Activated CD4-positive, CD25-positive, alpha-beta regulatory T cell treated with anti-CD3 and anti-CD28 coated beads, Interleukin-2, amount 50 U/mL, for 72 hours (primary cell): Measurements from ENCODE around the gene ERCC4.

Experiments used
- DNase-seq: peaks from one replicate; pipeline ENCODE4 v3.0.0; 2021

Gene ERCC4

DNA sequence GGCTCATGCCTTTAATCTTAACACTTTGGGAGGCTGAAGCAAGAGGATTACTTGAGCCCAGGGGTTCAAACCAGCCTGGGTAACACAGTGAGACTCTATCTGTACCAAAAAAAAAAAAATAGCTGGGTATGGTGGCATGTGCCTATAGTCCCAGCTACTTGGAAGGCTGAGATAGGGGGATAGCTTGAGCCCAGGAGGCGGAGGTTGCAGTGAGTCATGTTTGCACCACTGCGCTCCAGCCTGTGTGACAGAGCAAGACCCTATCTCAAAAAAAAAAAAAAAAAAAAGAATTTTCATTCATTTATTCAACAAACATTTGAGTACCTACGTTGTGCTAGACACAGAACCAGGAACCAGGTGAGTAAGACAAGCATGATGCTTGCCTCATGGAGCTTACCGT, 77.6 kb downstream of the ERCC4 start:
- DNase-seq = no peak

DNA sequence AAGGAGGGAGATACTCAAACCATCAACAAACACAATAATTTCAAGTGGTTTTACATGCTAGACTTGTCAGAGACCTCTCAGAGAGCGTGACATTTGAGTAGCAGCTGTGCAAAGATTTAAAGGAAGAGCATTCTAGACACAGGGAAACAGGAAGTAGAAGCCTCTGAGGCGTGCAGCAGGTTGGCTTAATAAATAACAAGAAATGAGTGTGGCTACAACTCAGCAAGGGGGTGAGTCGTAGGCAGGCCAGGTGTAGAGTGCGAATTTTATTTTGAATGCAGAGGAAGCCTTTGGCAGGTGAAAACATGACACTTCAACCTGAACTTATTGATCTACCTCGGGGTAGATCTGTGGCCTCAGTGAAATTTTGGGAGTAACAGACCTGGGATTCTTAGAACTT, 78.0 kb downstream of the ERCC4 start:
- DNase-seq = no peak

DNA sequence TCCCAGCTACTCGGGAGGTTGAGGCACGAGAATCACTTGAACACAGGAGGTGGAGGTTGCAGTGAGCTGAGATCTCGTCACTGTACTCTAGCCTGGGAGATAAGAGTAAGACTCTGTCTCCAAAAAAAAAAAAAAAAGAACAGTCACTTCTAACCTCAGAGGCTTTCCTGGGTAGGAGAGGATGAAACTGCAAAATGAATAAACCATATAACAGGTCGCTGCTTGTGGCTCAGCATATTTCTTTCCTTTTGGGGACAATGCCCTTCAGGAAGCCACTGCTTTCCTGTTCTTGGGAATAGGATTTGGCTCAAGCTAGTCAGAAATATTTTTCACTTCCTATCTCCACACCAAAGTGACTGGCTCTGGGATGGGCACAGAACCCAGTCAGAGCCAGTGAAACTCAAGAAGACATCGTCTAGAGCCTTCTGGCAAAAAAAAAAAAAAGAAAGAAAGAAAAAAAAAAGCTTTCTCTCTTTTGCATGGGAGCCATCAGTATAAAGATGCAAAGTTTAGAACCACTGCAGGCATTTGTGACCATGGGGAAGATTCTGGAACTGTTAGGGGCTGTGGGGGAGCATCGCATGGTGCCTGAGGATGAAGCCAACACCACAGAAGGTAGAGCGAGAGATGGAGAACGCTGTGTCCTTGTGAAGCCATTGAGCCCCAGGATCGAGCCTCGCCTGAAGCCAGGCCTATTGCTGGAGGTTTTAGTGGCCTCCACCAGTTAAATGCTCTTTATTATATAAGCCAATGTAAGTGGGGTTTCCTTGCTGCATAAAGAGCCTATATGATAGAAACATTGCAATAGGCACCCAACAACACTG, 79.3 kb downstream of the ERCC4 start:
- no peak for DNase-seq

DNA sequence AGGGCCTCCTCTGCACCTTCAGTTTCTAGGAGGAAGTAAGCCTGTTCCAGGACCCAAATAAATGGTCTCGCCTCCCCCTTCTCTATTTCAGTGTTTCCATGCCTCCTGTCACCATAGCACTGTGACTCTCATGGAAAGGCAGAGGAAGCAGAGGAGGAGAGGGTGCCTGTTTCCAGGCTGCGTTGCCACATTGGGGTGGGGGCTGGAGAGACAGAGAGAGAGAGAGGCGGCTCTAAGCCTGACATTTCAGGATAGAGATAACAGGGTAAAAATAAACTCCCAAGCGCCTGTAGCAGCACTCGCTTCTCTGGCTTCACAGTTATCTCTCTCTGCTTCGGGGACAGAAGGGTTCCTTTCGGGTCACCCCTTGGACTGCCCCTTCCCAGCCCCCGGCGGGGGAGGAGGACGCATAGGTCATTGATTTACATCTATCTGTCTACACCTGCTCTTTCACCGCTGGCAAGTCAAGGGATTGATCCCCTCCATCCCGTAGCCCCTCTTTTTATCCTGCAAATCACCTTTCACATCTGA, 80.0 kb downstream of the ERCC4 start:
- no peak for DNase-seq

DNA sequence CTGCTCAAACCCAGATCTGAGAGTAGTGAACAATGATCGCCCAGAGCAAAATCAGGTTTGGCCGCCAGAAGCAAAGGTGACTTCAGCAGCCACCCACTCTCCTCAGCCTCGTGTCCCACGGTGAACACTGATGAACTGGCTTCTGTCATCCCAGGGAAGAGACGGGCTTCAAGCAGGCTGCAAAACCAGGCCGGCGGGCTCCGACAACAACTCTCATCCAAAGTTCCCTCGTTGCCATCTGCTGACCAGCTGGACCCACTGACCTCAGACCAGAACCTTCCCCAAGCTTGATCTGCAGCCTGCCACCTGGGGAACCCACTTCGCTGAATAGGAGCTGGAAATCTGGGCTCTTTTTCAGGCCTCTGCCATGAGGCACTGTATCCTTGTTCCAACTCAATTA, 81.6 kb downstream of the ERCC4 start:
- no peak for DNase-seq
